Mesenchymal stem cell (in vitro differentiated cells and primary cell): ENCODE results near the gene GCAT.
A peak's percentile ranks its signal among the peaks of the same experiment; 100 is the strongest.

Experiments used
- DNase-seq: peaks from one replicate; pipeline ENCODE4 v3.0.0-alpha.2; 2013
- H2AFZ ChIP-seq: one replicate; pipeline ENCODE4 v1.6.1; 2013; ENCODE audit warnings: low read depth, mild to moderate bottlenecking, control low read depth, inconsistent platforms, low read length, moderate library complexity
- H2AK5ac ChIP-seq: 2 replicates; pipeline ENCODE4 v1.6.1; 2013; ENCODE audit warnings: low read length, moderate library complexity, mild to moderate bottlenecking, inconsistent platforms; ENCODE audit not compliant: severe bottlenecking
- H2BK120ac ChIP-seq: one replicate; pipeline ENCODE4 v1.6.1; 2013; ENCODE audit warnings: low read depth, mild to moderate bottlenecking, inconsistent platforms, low read length, moderate library complexity
- H2BK12ac ChIP-seq, 2 experiments: one replicate each; pipeline ENCODE4 v1.6.1; 2013; ENCODE audit warnings: inconsistent platforms in 2 of 2, low read length in 2 of 2, mild to moderate bottlenecking in 2 of 2, moderate library complexity in 2 of 2, control low read depth in 1 of 2
- H2BK15ac ChIP-seq: one replicate; pipeline ENCODE4 v1.6.1; 2013; ENCODE audit warnings: mild to moderate bottlenecking, low read depth, inconsistent platforms; ENCODE audit not compliant: poor library complexity, severe bottlenecking
- H2BK5ac ChIP-seq: 2 replicates; pipeline ENCODE4 v1.6.1; 2013; ENCODE audit warnings: low read depth, mild to moderate bottlenecking, low read length, control low read depth, inconsistent platforms; ENCODE audit not compliant: poor library complexity, severe bottlenecking
- H3K14ac ChIP-seq, 2 experiments: one replicate each; pipeline ENCODE4 v1.6.1; 2013; ENCODE audit warnings: inconsistent platforms in 2 of 2, low read length in 2 of 2, control low read depth in 1 of 2, mild to moderate bottlenecking in 1 of 2, moderate library complexity in 1 of 2
- H3K18ac ChIP-seq, 2 experiments: one replicate each; pipeline ENCODE4 v1.6.1; 2013; ENCODE audit warnings: inconsistent platforms in 2 of 2, low read length in 2 of 2, control low read depth in 1 of 2, low read depth in 1 of 2, mild to moderate bottlenecking in 1 of 2
- H3K23ac ChIP-seq, 2 experiments: one replicate each; pipeline ENCODE4 v1.6.1; 2013; ENCODE audit warnings: inconsistent platforms in 2 of 2, low read length in 2 of 2, mild to moderate bottlenecking in 2 of 2, moderate library complexity in 2 of 2, control low read depth in 1 of 2
- H3K27ac ChIP-seq: 2 replicates; pipeline ENCODE4 v1.5.1; 2013; ENCODE audit warnings: mild to moderate bottlenecking, moderate library complexity, low read length, control low read depth, inconsistent platforms; ENCODE audit not compliant: poor library complexity, severe bottlenecking
- H3K27me3 ChIP-seq, 2 experiments: 2 replicates each; pipeline versions ENCODE4 v1.6.1 to v1.7.0; 2013; ENCODE audit warnings: low read length in 2 of 2, mild to moderate bottlenecking in 2 of 2, moderate library complexity in 2 of 2, control low read depth in 1 of 2, inconsistent platforms in 1 of 2; ENCODE audit not compliant: control insufficient read depth in 1 of 2, insufficient read depth in 1 of 2
- H3K36me3 ChIP-seq, 2 experiments: 2 replicates each; pipeline versions ENCODE4 v1.6.1 to v1.7.0; 2013; ENCODE audit warnings: low read length in 2 of 2, control low read depth in 1 of 2, inconsistent platforms in 1 of 2, low read depth in 1 of 2, mild to moderate bottlenecking in 1 of 2; ENCODE audit not compliant: insufficient read depth in 2 of 2, control insufficient read depth in 1 of 2
- H3K4ac ChIP-seq, 2 experiments: one replicate each; pipeline ENCODE4 v1.6.1; 2013; ENCODE audit warnings: inconsistent platforms in 2 of 2, low read length in 2 of 2, mild to moderate bottlenecking in 2 of 2, moderate library complexity in 2 of 2, control low read depth in 1 of 2, low read depth in 1 of 2
- H3K4me1 ChIP-seq: 2 replicates; pipeline ENCODE4 v1.6.1; 2013; ENCODE audit warnings: low read depth, low read length, control low read depth; ENCODE audit not compliant: control insufficient read depth, insufficient read depth
- H3K4me2 ChIP-seq: 2 replicates; pipeline ENCODE4 v1.6.1; 2013; ENCODE audit warnings: low read length, mild to moderate bottlenecking, inconsistent platforms; ENCODE audit not compliant: poor library complexity, severe bottlenecking
- H3K4me3 ChIP-seq, 2 experiments: 2 replicates each; pipeline versions ENCODE4 v1.5.1 to v1.7.0; 2013; ENCODE audit warnings: low read length in 2 of 2, mild to moderate bottlenecking in 2 of 2, control low read depth in 1 of 2, low read depth in 1 of 2; ENCODE audit not compliant: insufficient read depth in 1 of 2
- H3K79me1 ChIP-seq: replicated peaks from 2 replicates; pipeline ENCODE4 v1.6.1; 2013; ENCODE audit warnings: mild to moderate bottlenecking, control low read depth, low read length, inconsistent platforms; ENCODE audit not compliant: poor library complexity, severe bottlenecking
- H3K9ac ChIP-seq: 2 replicates; pipeline ENCODE4 v1.7.0; 2013; ENCODE audit warnings: mild to moderate bottlenecking, low read length, moderate library complexity
- H3K9me3 ChIP-seq: 2 replicates; pipeline ENCODE4 v1.7.0; 2013; ENCODE audit warnings: mild to moderate bottlenecking, low read length; ENCODE audit not compliant: control insufficient read depth
- H4K8ac ChIP-seq: one replicate; pipeline ENCODE4 v1.6.1; 2013; ENCODE audit warnings: inconsistent platforms, mild to moderate bottlenecking, low read length, moderate library complexity
- H4K91ac ChIP-seq: one replicate; pipeline ENCODE4 v1.6.1; 2013; ENCODE audit warnings: mild to moderate bottlenecking, low read length, inconsistent platforms
- WGBS: methylation state at CpG from one replicate; pipeline ENCODE4 v1.1.7; 2013; ENCODE audit warnings: mixed read lengths; 5-methylcytosine and 5-hydroxymethylcytosine counted together

Gene GCAT

DNA sequence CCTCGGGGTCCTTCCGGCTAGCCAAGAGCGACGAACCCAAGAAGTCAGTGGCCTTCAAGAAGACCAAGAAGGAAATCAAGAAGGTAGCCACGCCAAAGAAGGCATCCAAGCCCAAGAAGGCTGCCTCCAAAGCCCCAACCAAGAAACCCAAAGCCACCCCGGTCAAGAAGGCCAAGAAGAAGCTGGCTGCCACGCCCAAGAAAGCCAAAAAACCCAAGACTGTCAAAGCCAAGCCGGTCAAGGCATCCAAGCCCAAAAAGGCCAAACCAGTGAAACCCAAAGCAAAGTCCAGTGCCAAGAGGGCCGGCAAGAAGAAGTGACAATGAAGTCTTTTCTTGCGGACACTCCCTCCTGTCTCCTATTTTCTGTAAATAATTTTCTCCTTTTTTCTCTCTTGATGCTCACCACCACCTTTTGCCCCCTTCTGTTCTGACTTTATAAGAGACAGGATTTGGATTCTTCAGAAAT is 1.9 kb upstream of the GCAT start:
- Histone ChIP-seq H2AK5ac (peak overlapping the region; percentile 96), H3K4me3 (peak overlapping the region in 1 of 2 experiments; percentile 94), H3K79me1 (peaks cover 14% of the 10 kb centered on the region), H3K36me3 (peaks cover 0 to 4% of the 10 kb centered on the region in 2 experiments), H3K4me1 (peaks cover 37% of the 10 kb centered on the region), H3K9ac (peak overlapping the region; percentile 91), H2BK120ac (no peak overlapping the region), H2BK15ac (peak overlapping the region; percentile 74), H3K23ac (peak overlapping the region in 1 of 2 experiments; percentile 85), H2AFZ (no peak overlapping the region), H3K27me3 (peaks cover 0 to 10% of the 10 kb centered on the region in 2 experiments), H3K4me2 (peak overlapping the region; percentile 94), H3K9me3 (no peaks in the 10 kb centered on the region), H2BK12ac (peak overlapping the region in 1 of 2 experiments; percentile 40), H3K18ac (peak overlapping the region in 1 of 2 experiments; percentile 87), H4K8ac (peak overlapping the region; percentile 99), H2BK5ac (no peak overlapping the region), H3K4ac (peak overlapping the region in 1 of 2 experiments; percentile 97), H4K91ac (no peak overlapping the region), H3K27ac (no peak overlapping the region), H3K14ac (no peak overlapping the region)
- DNase-seq = no peak
- 97% methylated on average over 10 of the region's 10 CpGs for WGBS

DNA sequence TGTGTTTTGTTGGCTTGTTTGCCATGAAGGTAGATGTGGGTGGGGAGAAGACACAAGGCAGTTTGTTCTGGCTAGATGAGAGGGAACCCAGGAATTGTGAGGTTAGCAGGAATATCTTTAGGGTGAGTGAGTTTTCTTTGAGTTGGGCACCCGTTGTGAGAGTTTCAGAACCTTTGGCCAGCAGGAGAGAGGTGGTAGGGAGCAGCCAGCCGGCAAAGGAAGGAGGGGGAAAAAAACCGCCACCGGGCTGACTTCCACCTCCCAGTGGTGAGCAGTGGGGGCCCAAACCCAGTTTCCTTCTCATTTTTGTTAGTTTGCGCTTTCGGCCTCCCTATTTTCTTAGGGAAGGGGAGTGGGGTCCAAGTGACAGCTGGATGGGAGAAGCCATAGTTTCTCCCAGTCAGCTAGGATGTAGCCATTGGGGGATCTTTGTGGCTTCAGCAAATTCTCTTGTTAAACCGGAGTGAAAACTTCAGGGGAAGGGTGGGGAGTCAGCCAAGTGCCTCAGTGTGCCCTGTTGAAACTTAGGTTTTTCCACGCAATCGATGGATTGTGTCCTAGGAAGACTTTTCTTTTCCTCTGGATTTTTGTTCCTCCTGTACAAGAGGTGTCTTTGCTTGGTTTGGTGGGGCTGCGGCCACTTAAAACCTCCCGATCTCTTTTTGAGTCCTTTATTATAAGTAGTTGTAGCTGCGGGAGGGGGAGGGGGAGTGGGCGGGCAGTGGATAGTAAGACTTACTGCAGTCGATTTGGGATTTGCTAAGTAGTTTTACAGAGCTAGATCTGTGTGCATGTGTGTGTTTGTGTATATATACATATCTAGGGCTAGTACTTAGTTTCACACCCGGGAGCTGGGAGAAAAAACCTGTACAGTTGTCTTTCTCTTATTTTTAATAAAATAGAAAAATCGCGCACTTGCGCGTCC is 1.1 kb upstream of the GCAT start:
- H3K36me3 ChIP-seq = peaks cover 0 to 4% of the 10 kb centered on the region in 2 experiments
- peak overlapping the region; percentile 94 for H3K4me2 ChIP-seq
- peaks cover 0 to 10% of the 10 kb centered on the region in 2 experiments for H3K27me3 ChIP-seq
- peaks cover 14% of the 10 kb centered on the region for H3K79me1 ChIP-seq
- peaks cover 37% of the 10 kb centered on the region for H3K4me1 ChIP-seq
- no peak overlapping the region for H4K8ac ChIP-seq
- no peak overlapping the region for H3K23ac ChIP-seq
- H2BK12ac ChIP-seq = no peak overlapping the region
- H3K27ac ChIP-seq = peak overlapping the region; percentile 79
- H2AK5ac ChIP-seq = no peak overlapping the region
- no peak overlapping the region for H2BK5ac ChIP-seq
- H3K14ac ChIP-seq = no peak overlapping the region
- no peak overlapping the region for H2AFZ ChIP-seq
- peak overlapping the region; percentile 91 for H3K9ac ChIP-seq
- 27% methylated on average over 13 of the region's 19 CpGs for WGBS
- no peak overlapping the region for H4K91ac ChIP-seq
- peak overlapping the region; percentile 32 to 94 for H3K4me3 ChIP-seq
- DNase-seq = peak; percentile 53
- H2BK120ac ChIP-seq = no peak overlapping the region
- H2BK15ac ChIP-seq = no peak overlapping the region
- no peaks in the 10 kb centered on the region for H3K9me3 ChIP-seq
- no peak overlapping the region for H3K18ac ChIP-seq
- H3K4ac ChIP-seq = no peak overlapping the region

DNA sequence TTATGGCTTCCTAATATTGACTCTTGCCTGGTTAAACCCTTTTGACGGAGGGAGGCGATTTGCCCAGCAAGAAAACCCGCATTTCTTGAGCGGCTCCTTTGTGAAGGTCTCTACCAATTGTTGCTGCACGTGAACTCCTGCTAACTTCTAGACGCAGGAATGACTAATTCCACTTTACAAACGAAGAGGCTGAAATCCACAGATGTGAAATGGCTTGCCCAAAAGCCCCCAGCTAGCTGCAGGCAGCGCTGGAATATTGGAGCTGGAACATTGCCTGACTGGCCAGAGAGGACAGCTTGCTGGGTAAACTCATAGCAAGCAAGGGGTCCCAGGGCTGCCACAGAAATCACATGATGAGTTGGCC is 542 bp downstream of the GCAT start:
- Histone ChIP-seq H2BK120ac (no peak overlapping the region), H3K79me1 (peaks cover 14% of the 10 kb centered on the region), H3K9ac (peak overlapping the region; percentile 91), H2AFZ (peak overlapping the region; percentile 85), H3K4me2 (peak overlapping the region; percentile 94), H3K9me3 (no peaks in the 10 kb centered on the region), H3K27me3 (peaks cover 0 to 8% of the 10 kb centered on the region in 2 experiments), H2BK12ac (no peak overlapping the region), H3K4me3 (peak overlapping the region; percentile 76 to 94), H2BK15ac (no peak overlapping the region), H3K14ac (no peak overlapping the region), H3K27ac (no peak overlapping the region), H3K36me3 (peaks cover 2 to 12% of the 10 kb centered on the region in 2 experiments), H2AK5ac (no peak overlapping the region), H3K4ac (no peak overlapping the region), H4K91ac (no peak overlapping the region), H3K18ac (peak overlapping the region in 1 of 2 experiments; percentile 60), H4K8ac (no peak overlapping the region), H3K23ac (no peak overlapping the region), H2BK5ac (no peak overlapping the region), H3K4me1 (peaks cover 25% of the 10 kb centered on the region)
- 2% methylated on average over 8 of the region's 8 CpGs for WGBS
- DNase-seq = peak; percentile 67

DNA sequence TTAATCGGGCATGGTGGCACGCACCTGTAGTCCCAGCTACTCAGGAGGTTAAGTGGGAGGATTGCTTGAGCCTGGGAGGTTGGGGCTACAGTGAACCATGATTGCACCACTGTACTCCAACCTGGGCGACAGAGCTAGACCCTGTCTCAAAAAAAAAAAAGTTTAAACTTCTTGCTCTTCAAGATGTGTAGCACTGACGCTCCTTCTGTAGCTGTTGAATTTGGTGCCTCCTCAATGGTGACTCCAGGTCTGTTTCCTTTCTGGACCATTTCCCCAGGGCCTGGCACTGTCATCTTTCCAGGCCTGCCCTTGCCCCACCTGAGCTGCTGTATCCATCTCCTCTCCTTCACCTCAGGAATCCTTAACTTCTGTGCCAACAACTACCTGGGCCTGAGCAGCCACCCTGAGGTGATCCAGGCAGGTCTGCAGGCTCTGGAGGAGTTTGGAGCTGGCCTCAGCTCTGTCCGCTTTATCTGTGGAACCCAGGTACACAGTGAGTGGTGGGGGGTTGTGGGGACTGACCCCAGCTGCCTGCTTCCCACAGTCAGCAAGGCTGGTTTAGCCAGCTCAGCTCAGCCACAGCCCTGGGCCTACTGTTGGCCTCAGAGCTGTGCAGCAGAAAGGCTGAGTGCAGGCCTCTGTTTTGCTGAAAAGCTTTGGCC is 2.1 kb downstream of the GCAT start:
- no peak overlapping the region for H3K4ac ChIP-seq
- no peak overlapping the region for H2BK15ac ChIP-seq
- no peak overlapping the region for H2AK5ac ChIP-seq
- no peak overlapping the region for H3K14ac ChIP-seq
- no peak overlapping the region for H3K9ac ChIP-seq
- 94% methylated on average over 5 of the region's 5 CpGs for whole genome bisulfite sequencing
- no peaks in the 10 kb centered on the region for H3K27me3 ChIP-seq
- H3K4me1 ChIP-seq = peaks cover 19% of the 10 kb centered on the region
- no peak overlapping the region for H3K4me2 ChIP-seq
- H3K23ac ChIP-seq = no peak overlapping the region
- H2BK5ac ChIP-seq = no peak overlapping the region
- H2BK12ac ChIP-seq = no peak overlapping the region
- no peak overlapping the region for H3K4me3 ChIP-seq
- no peak overlapping the region for H4K91ac ChIP-seq
- H2AFZ ChIP-seq = no peak overlapping the region
- peaks cover 6 to 21% of the 10 kb centered on the region in 2 experiments for H3K36me3 ChIP-seq
- no peak overlapping the region for H4K8ac ChIP-seq
- H3K18ac ChIP-seq = no peak overlapping the region
- H2BK120ac ChIP-seq = no peak overlapping the region
- no peak overlapping the region for H3K27ac ChIP-seq
- no peak for DNase-seq
- H3K79me1 ChIP-seq = peaks cover 14% of the 10 kb centered on the region
- H3K9me3 ChIP-seq = no peaks in the 10 kb centered on the region
